GDM1 (cell line): Measurements from ENCODE around the gene POU2AF1.
"Not testable (repeated sequence)": the region's sequence is repeated elsewhere in the genome, so short reads cannot be mapped to it uniquely, and the experiment has no call there.

Experiments
- DNase-seq: peaks from one replicate; lab custom pipeline; 2025; lab: John Stamatoyannopoulos, UW

The POU2AF1 gene

GRCh38 chr11:111408789-111409727, 30.0 kb upstream of the POU2AF1 start:
- DNase-seq, result no peak

GRCh38 chr11:111407652-111408051, 28.6 kb upstream of the POU2AF1 start:
- no peak for DNase-seq

GRCh38 chr11:111406589-111406988, 27.5 kb upstream of the POU2AF1 start:
- no peak for DNase-seq

DNA sequence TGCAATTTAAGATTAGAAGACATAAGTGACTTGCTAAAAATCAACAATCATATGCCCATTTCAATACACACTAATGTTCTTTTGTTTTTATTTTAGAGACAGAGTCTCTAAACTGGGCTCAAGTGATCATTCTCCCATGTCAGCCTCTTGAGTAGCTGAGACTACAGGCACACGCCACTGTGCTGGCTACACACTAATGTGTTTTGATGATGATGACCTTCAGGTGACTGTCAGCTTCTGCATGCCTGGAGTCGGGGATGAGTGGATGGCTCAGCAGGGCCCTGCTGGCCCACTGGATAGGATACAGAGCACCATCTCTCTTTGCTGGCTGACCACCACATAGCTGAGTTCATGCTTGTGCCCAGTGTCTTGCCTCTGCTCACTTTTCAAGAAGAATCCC, 27.0 kb upstream of the POU2AF1 start:
- DNase-seq, result no peak

GRCh38 chr11:111405551-111405950, 26.5 kb upstream of the POU2AF1 start:
- no peak for DNase-seq

DNA sequence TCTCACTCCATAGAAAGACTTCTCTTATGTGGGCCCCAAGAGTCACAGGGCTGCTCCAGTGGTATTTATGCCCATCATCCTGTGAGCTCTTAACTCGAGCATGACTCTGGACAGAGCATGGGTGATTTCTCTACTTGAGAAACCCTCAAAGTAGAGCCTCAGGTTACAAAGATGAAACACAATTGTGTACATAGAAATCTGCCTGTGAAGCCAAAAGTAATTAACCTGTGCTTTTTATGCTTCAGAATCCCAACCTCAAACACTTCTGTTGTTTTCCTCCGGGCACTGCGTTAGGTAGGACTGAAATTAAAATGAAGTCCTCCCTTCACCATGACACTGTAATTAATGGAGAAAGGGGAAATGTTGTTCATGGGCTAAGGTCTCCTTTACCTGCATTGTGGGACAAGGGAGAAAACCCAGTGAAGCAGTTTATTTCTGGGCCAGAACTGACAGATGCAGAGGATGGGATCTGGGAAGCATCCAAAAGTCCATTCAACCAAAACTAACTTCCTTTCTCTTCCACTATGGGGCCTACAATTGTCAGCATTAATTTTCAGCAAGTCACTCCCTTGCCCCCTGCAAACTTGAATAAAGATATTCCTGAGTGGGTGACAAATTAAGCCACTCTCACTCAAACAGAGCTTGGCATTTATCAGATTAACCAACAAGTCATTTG, 24.1 kb upstream of the POU2AF1 start:
- no peak for DNase-seq

DNA sequence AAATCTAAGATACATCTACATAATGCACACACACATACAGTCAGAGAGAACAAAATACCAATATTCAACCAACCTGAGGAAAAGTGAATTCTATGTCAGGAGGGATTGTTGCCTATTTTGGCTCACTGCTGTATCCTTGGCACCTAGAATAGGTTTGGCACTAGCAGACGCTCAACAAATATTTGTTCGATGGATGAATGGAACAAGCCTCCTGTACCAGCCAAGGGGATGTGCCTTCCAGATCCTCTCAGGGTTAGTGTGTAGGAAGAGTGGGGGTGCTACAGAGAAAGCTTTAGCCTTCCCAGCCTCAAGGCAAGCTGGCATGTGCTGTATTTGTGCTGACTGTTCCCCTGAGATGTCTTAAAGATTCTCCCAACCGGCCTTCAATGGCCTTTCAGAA, 23.3 kb upstream of the POU2AF1 start:
- DNase-seq, result no peak

- not testable (repeated sequence) for DNase-seq
These were observed 22.9 kb upstream of the POU2AF1 start for GRCh38 chr11:111401957-111402356.

- no peak for DNase-seq
These were observed 21.5 kb upstream of the POU2AF1 start for GRCh38 chr11:111400595-111400994.

- DNase-seq, result no peak
These were observed 20.3 kb upstream of the POU2AF1 start for GRCh38 chr11:111399187-111400031.

GRCh38 chr11:111397034-111397433, 18.0 kb upstream of the POU2AF1 start:
- no peak for DNase-seq

- no peak for DNase-seq
These were observed 16.7 kb upstream of the POU2AF1 start for GRCh38 chr11:111395749-111396148.

- DNase-seq, result no peak
These were observed 16.0 kb upstream of the POU2AF1 start for GRCh38 chr11:111395081-111395480.

DNA sequence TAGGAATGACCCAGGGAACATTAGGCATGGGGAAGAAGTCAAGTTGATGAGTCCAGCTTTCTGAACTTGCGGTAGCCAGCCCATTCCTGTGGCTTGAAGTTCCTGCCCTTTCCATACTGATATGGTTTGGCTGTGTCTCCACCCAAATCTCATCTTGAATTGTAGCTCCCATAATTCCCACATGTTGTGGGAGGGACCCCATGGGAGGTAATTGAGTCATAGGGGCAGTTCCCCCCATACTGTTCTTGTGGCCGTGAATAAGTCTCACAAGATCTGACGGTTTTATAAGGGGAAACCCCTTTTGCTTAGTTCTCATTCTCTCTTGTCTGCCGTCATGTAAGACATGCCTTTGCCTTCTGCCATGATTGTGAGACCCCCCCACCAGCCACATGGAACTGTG, 15.1 kb upstream of the POU2AF1 start:
- not testable (repeated sequence) for DNase-seq

- no peak for DNase-seq
These were observed 14.5 kb upstream of the POU2AF1 start for GRCh38 chr11:111393585-111393984.

- DNase-seq, result no peak
These were observed 14.0 kb upstream of the POU2AF1 start for GRCh38 chr11:111393096-111393495.

DNA sequence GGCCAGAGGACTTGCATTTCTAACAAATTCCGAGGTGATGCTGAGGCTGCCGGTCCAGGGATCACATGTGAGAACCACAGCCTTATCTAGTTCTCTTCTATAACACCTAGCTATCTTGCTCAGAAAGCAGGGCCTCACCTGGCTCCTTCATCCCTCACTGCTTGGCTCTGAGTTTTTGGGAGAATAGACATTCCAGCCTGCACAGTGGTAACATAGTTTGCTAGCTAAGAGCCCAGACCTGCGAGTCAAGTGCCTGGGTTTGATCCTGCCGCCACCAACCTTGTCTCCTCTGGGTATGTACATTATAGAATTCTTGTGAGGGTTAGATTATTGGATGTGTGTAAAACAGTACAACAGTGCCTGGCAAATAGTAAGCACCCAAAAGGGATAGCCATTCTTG, 13.5 kb upstream of the POU2AF1 start:
- no peak for DNase-seq

GRCh38 chr11:111391328-111392124, 12.5 kb upstream of the POU2AF1 start:
- DNase-seq, result no peak

GRCh38 chr11:111388842-111389241, 9.8 kb upstream of the POU2AF1 start:
- DNase-seq, result no peak

DNA sequence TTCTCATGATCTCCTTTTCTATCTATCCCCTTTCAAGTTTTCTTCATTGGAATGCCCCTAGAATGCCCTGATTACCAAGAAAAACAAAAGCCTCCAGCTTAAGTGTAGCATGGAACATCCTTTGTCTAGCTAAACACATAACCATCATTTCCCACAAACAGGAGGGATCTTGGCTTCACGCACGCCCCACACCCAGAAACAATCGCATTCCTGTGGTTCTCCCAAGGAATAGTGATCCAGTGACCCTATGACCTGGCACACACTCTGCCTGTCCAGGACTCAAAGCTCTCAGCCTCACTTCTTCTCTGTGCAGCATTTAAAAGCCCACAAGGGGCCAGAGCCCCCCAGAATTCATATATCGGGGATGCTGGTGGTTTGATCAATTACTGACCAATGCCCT, 9.3 kb upstream of the POU2AF1 start:
- DNase-seq, result no peak

- DNase-seq, result no peak
These were observed 8.3 kb upstream of the POU2AF1 start for GRCh38 chr11:111387363-111387762.
